22Rv1 (cell line): ENCODE results near the gene ALPG.

Source experiments
- H3K27ac ChIP-seq: fragments of 450-650 bp; 2 replicates; pipeline ENCODE4 v1.5.1; 2017
- ZFX ChIP-seq: fragments of 450-650 bp; IDR thresholded peaks from 2 replicates; pipeline ENCODE4 v1.6.1; 2017; ENCODE audit warnings: antibody characterized with exemption, borderline replicate concordance
- TF ChIP-seq, protein P1 (sequence below): fragments of 450-650 bp; IDR thresholded peaks from 2 replicates; pipeline ENCODE4 v1.5.1; 2017; ENCODE audit warnings: mild to moderate bottlenecking

Gene ALPG

DNA sequence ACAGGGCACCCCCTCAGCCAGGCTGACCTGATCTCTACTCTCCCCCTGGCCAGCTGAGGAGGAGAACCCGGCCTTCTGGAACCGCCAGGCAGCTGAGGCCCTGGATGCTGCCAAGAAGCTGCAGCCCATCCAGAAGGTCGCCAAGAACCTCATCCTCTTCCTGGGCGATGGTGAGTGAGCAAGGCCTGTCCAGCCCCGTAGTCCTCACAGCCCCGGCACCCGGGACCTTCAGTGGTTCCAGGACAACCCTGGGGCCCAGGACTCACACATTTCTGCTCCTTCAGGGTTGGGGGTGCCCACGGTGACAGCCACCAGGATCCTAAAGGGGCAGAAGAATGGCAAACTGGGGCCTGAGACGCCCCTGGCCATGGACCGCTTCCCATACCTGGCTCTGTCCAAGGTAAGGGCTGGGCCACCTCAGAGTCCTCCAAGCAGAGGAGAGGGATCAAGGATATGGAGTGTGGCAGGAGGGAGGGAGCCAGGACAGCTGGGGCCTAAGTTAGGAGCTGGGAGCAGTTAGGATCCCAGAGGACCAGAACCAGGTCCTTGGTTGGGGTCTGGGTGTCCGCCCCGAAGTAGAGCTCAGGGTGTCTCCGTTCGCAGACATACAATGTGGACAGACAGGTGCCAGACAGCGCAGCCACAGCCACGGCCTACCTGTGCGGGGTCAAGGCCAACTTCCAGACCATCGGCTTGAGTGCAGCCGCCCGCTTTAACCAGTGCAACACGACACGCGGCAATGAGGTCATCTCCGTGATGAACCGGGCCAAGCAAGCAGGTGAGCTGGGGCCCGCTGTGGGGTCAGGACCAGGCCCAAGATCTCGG is 49.9 kb downstream of the ALPG start:
- no peak overlapping the region for H3K27ac ChIP-seq
- TF ChIP-seq, protein P1, sequence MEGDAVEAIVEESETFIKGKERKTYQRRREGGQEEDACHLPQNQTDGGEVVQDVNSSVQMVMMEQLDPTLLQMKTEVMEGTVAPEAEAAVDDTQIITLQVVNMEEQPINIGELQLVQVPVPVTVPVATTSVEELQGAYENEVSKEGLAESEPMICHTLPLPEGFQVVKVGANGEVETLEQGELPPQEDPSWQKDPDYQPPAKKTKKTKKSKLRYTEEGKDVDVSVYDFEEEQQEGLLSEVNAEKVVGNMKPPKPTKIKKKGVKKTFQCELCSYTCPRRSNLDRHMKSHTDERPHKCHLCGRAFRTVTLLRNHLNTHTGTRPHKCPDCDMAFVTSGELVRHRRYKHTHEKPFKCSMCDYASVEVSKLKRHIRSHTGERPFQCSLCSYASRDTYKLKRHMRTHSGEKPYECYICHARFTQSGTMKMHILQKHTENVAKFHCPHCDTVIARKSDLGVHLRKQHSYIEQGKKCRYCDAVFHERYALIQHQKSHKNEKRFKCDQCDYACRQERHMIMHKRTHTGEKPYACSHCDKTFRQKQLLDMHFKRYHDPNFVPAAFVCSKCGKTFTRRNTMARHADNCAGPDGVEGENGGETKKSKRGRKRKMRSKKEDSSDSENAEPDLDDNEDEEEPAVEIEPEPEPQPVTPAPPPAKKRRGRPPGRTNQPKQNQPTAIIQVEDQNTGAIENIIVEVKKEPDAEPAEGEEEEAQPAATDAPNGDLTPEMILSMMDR: no peak
- no peak for TF ChIP-seq ZFX

- no peak for TF ChIP-seq ZFX
- TF ChIP-seq, protein P1: no peak
- H3K27ac ChIP-seq: no peak overlapping the region
These were observed 50.7 kb downstream of the ALPG start for GRCh38 chr2:232457121-232458011.

- no peak overlapping the region for H3K27ac ChIP-seq
- no peak for TF ChIP-seq ZFX
- TF ChIP-seq, protein P1: no peak
These were observed 51.5 kb downstream of the ALPG start for GRCh38 chr2:232458051-232458660.

GRCh38 chr2:232458661-232459418 is 52.2 kb downstream of the ALPG start:
- TF ChIP-seq, protein P1: no peak
- TF ChIP-seq ZFX: no peak

GRCh38 chr2:232459419-232460035 is 52.9 kb downstream of the ALPG start:
- H3K27ac ChIP-seq: no peak overlapping the region
- TF ChIP-seq, protein P1: no peak
- no peak for TF ChIP-seq ZFX

More at GRCh38 chr2:232458661-232459418, 52.2 kb downstream of the ALPG start:
- H3K27ac ChIP-seq: no peak overlapping the region

GRCh38 chr2:232460171-232460570 is 53.5 kb downstream of the ALPG start:
- H3K27ac ChIP-seq: no peak overlapping the region
- TF ChIP-seq, protein P1: no peak
- TF ChIP-seq ZFX: no peak
